Measurements from ENCODE around the gene FRK.

GRCh38 chr6:116078522-116078921 is 17.8 kb upstream of the FRK start:
- TF ChIP-seq POLR2A (IDR thresholded peaks at IDR 0.05): no peak
- no peak for TF ChIP-seq POLR2AphosphoS5 (IDR thresholded peaks at IDR 0.05)

All from sigmoid colon (tissue), 4 donors.